HCT116 (cell line): ENCODE data around the gene LY6G5B. TPM values are rescaled to one million over a fixed set of nuclear protein-coding genes. Genes with fewer than 3 reads are reported as not detected.
A peak's percentile ranks its signal among the peaks of the same experiment; 100 is the strongest.

Experiments
- ATAC-seq: fragments of 200-7000 bp; cut with Tn5 transposase; 2 replicates; pipeline ENCODE4 v1.9.1; 2020; ENCODE audit warnings: mild to moderate bottlenecking, moderate library complexity
- Bru-seq: library from RNA; stranded (reverse); fragments of 400-500 nt; gene quantifications from one replicate; lab custom pipeline; 2021; lab: Mats Ljungman, UMichigan
- BruChase-seq, 2 experiments: library from RNA; stranded (reverse); fragments of 400-500 nt; gene quantifications; one replicate each; lab custom pipeline; 2021; lab: Mats Ljungman, UMichigan
- BruUV-seq: library from RNA; stranded (reverse); fragments of 400-500 nt; replicated peaks from 2 replicates; lab custom pipeline; 2021; lab: Mats Ljungman, UMichigan
- CTCF ChIA-PET: fragments of 300-600 bp; sonication (Branson Sonifier 250); formaldehyde crosslinking; loops from one replicate; lab custom pipeline; 2021; ENCODE audit warnings: antibody characterized with exemption; lab: Charles Lee
- POLR2A ChIA-PET: fragments of 300-600, 350-600 bp; sonication (Branson Sonifier 250); formaldehyde crosslinking; loops from one replicate; lab custom pipeline; 2021; ENCODE audit warnings: antibody characterized with exemption; lab: Charles Lee
- RAD21 ChIA-PET, 2 experiments: fragments of 300-600 bp; sonication (Branson Sonifier 250); formaldehyde crosslinking; loops; one replicate each; lab custom pipeline; 2023; ENCODE audit warnings: low total read pairs in 2 of 2; ENCODE audit not compliant: uncharacterized antibody in 2 of 2, unreplicated experiment in 2 of 2, low non-redundant PET in 1 of 2; lab: Charles Lee
- DNase-seq: peaks from one replicate; pipeline ENCODE4 v3.0.0-alpha.2; 2010; ENCODE audit warnings: low read depth, low spot score
- H2AFZ ChIP-seq: fragments of 200-600 bp; shearing (Covaris generic), sonication (generic); 2 replicates; pipeline ENCODE4 v1.6.1; 2017; ENCODE audit warnings: low read depth, mixed run types, mixed read lengths, antibody characterized with exemption, low read length; ENCODE audit not compliant: poor library complexity, severe bottlenecking
- H3K27ac ChIP-seq: 2 replicates; pipeline ENCODE4 v1.5.1; 2012; ENCODE audit warnings: low read depth, low read length
- H3K27me3 ChIP-seq: fragments of 200-600 bp; sonication (generic); 2 replicates; pipeline ENCODE4 v1.6.1; 2016; ENCODE audit warnings: mixed run types, low read length, mixed read lengths; ENCODE audit not compliant: insufficient read depth
- H3K36me3 ChIP-seq, 2 experiments: fragments of 200-500 bp in 1 of 2; fragments of 200-600 bp in 1 of 2; sonication (Bioruptor generic) in 1 of 2; sonication (generic) in 1 of 2; 2 replicates each; pipeline versions ENCODE4 v1.5.1 to v1.6.1; 2014 to 2016; ENCODE audit warnings: low read length in 2 of 2, inconsistent platforms in 1 of 2, mixed read lengths in 1 of 2, mixed run types in 1 of 2; ENCODE audit not compliant: insufficient read depth in 2 of 2, control insufficient read depth in 1 of 2
- H3K4me1 ChIP-seq, 2 experiments: fragments of 200-600 bp in 1 of 2; sonication (generic) in 1 of 2; 2 replicates each; pipeline versions ENCODE4 v1.5.1 to v1.6.1; 2012 to 2017; ENCODE audit warnings: low read length in 2 of 2, inconsistent platforms in 1 of 2, mild to moderate bottlenecking in 1 of 2, mixed read lengths in 1 of 2, mixed run types in 1 of 2, moderate library complexity in 1 of 2; ENCODE audit not compliant: insufficient read depth in 2 of 2, control insufficient read depth in 1 of 2
- H3K4me2 ChIP-seq: fragments of 200-600 bp; sonication (generic); 2 replicates; pipeline ENCODE4 v1.6.1; 2017; ENCODE audit warnings: mixed run types, low read length, mixed read lengths
- H3K4me3 ChIP-seq, 2 experiments: fragments of 200-600 bp in 1 of 2; sonication (generic) in 1 of 2; replicated peaks in 1 of 2; 2 replicates each; pipeline ENCODE4 v1.5.1; 2011 to 2016; ENCODE audit warnings: low read length in 2 of 2, control low read depth in 1 of 2, low read depth in 1 of 2, mild to moderate bottlenecking in 1 of 2, mixed read lengths in 1 of 2, mixed run types in 1 of 2
- H3K79me2 ChIP-seq: fragments of 200-600 bp; sonication (generic); 2 replicates; pipeline ENCODE4 v1.6.1; 2017; ENCODE audit warnings: mild to moderate bottlenecking, mixed run types, low read length, moderate library complexity, mixed read lengths; ENCODE audit not compliant: insufficient read depth
- H3K9ac ChIP-seq: fragments of 200-600 bp; sonication (generic); 2 replicates; pipeline ENCODE4 v1.6.1; 2016; ENCODE audit warnings: low read length, mixed read lengths
- H3K9me2 ChIP-seq: fragments of 200-600 bp; sonication (generic), shearing (Covaris generic); 2 replicates; pipeline ENCODE4 v1.6.1; 2017; ENCODE audit warnings: mixed run types, mild to moderate bottlenecking, moderate library complexity; ENCODE audit not compliant: insufficient read depth
- H3K9me3 ChIP-seq, 2 experiments: fragments of 200-500 bp in 1 of 2; fragments of 200-600 bp in 1 of 2; sonication (Bioruptor generic) in 1 of 2; sonication (generic) in 1 of 2; 2 replicates each; pipeline ENCODE4 v1.6.1; 2014 to 2017; ENCODE audit warnings: low read length in 2 of 2, mixed read lengths in 2 of 2, inconsistent platforms in 1 of 2, low read depth in 1 of 2, mild to moderate bottlenecking in 1 of 2, mixed run types in 1 of 2, moderate library complexity in 1 of 2; ENCODE audit not compliant: control insufficient read depth in 1 of 2, insufficient read depth in 1 of 2
- H4K20me1 ChIP-seq: fragments of 200-600 bp; sonication (generic), shearing (Covaris generic); 2 replicates; pipeline ENCODE4 v1.6.1; 2017; ENCODE audit warnings: mixed run types, mild to moderate bottlenecking, moderate library complexity; ENCODE audit not compliant: insufficient read depth
- ATF3 ChIP-seq: IDR thresholded peaks from 2 replicates; pipeline ENCODE4 v1.6.1; 2012
- CBX3 ChIP-seq: IDR thresholded peaks from 2 replicates; pipeline ENCODE4 v1.6.1; 2012; ENCODE audit warnings: low read depth
- CEBPB ChIP-seq: IDR thresholded peaks from 2 replicates; pipeline ENCODE4 v1.6.1; 2012; ENCODE audit warnings: low read depth
- CTCF ChIP-seq, 3 experiments: fragments of 200-600 bp in 1 of 3; sonication (generic) in 1 of 3; IDR thresholded peaks in 2 of 3; conservative IDR thresholded peaks in 1 of 3; 2 replicates each; pipeline ENCODE4 v1.5.1; 2012 to 2017; ENCODE audit warnings: low read depth in 2 of 3, low read length in 2 of 3, antibody characterized with exemption in 1 of 3, borderline replicate concordance in 1 of 3, control low read depth in 1 of 3, mild to moderate bottlenecking in 1 of 3, mixed read lengths in 1 of 3, mixed run types in 1 of 3, moderate library complexity in 1 of 3; ENCODE audit not compliant: insufficient read depth in 1 of 3
- ELF1 ChIP-seq: IDR thresholded peaks from 2 replicates; pipeline ENCODE4 v1.6.1; 2012; ENCODE audit warnings: low read depth, borderline replicate concordance
- EZH2 ChIP-seq: fragments of 200-600 bp; sonication (generic); IDR thresholded peaks from 2 replicates; pipeline ENCODE4 v1.6.1; 2017; ENCODE audit warnings: antibody characterized with exemption, mixed run types
- EZH2phosphoT487 ChIP-seq: fragments of 200-600 bp; IDR thresholded peaks from 2 replicates; pipeline ENCODE4 v1.6.1; 2018; ENCODE audit warnings: antibody characterized with exemption, borderline replicate concordance
- FOSL1 ChIP-seq: IDR thresholded peaks from 2 replicates; pipeline ENCODE4 v1.6.1; 2012; ENCODE audit warnings: low read depth
- JUND ChIP-seq: IDR thresholded peaks from 2 replicates; pipeline ENCODE4 v1.6.1; 2012
- MAX ChIP-seq: IDR thresholded peaks from 2 replicates; pipeline ENCODE4 v1.6.1; 2012
- POLR2A ChIP-seq: IDR thresholded peaks from 2 replicates; pipeline ENCODE4 v1.7.0; 2011; ENCODE audit warnings: borderline replicate concordance; ENCODE audit not compliant: insufficient read depth, insufficient read length; ENCODE audit errors: extremely low read depth
- POLR2AphosphoS5 ChIP-seq: IDR thresholded peaks from 2 replicates; pipeline ENCODE4 v1.6.1; 2011; ENCODE audit warnings: mild to moderate bottlenecking, low read depth, low read length, moderate library complexity
- RAD21 ChIP-seq: IDR thresholded peaks from 2 replicates; pipeline ENCODE4 v1.6.1; 2012; ENCODE audit warnings: low read depth, mild to moderate bottlenecking
- REST ChIP-seq: IDR thresholded peaks from 2 replicates; pipeline ENCODE4 v1.6.1; 2012; ENCODE audit warnings: low read depth
- SIN3A ChIP-seq: IDR thresholded peaks from 2 replicates; pipeline ENCODE4 v1.6.1; 2012; ENCODE audit warnings: low read depth
- SP1 ChIP-seq: IDR thresholded peaks from 2 replicates; pipeline ENCODE4 v1.6.1; 2012; ENCODE audit warnings: low read depth
- SRF ChIP-seq: IDR thresholded peaks from 2 replicates; pipeline ENCODE4 v1.6.1; 2012; ENCODE audit warnings: low read depth
- TCF7L2 ChIP-seq: IDR thresholded peaks from 2 replicates; pipeline ENCODE4 v1.7.0; 2011; ENCODE audit warnings: borderline replicate concordance, inconsistent platforms; ENCODE audit not compliant: insufficient read depth, insufficient read length; ENCODE audit errors: extremely low read depth
- ZBTB33 ChIP-seq: IDR thresholded peaks from 2 replicates; pipeline ENCODE4 v1.6.1; 2011; ENCODE audit warnings: mild to moderate bottlenecking, low read length, moderate library complexity; ENCODE audit not compliant: insufficient replicate concordance; ENCODE audit errors: extremely low read depth
- ZFX ChIP-seq: fragments of 450-650 bp; IDR thresholded peaks from 2 replicates; pipeline ENCODE4 v1.6.1; 2017
- intact Hi-C: fragments of 100-400 bp; cut with micrococcal nuclease; formaldehyde crosslinking; loops from 2 replicates; pipeline ENCODE4 v1.10.0; 2022
- long read RNA-seq: library from polyadenylated mRNA; unstranded; transcript quantifications from one replicate; pipeline ENCODE4 v2.0.0, GENCODE V29; 2021; ENCODE audit not compliant: unreplicated experiment
- polyA plus RNA-seq: library from polyadenylated mRNA; unstranded; fragments of >200 nt; gene quantifications from 2 replicates; pipeline ENCODE4 v1.2.1, GENCODE V29; 2012; ENCODE audit warnings: missing spikeins
- total RNA-seq: library from RNA; stranded (reverse); gene quantifications from one replicate; pipeline ENCODE4 v1.2.1, GENCODE V29; 2021; ENCODE audit not compliant: unreplicated experiment

Gene LY6G5B
- total RNA-seq: 15.4 TPM
- 14.8 and 15.2 TPM in 2 replicates for polyA plus RNA-seq
- percentile 89 among the genes with signal in this experiment for Bru-seq, nascent RNA
- BruChase-seq, experiment 1, labeled RNA remaining after a 6-hour chase: percentile 95 among the genes with signal in this experiment
- percentile 97 among the genes with signal in this experiment for BruChase-seq, experiment 2, labeled RNA remaining after a 2-hour chase
- long read RNA-seq, partial matches to known transcripts: 0 of 1 reads
- long read RNA-seq, other reads (novel, unspliced or antisense): 1 of 1 reads

- intact Hi-C loops: loop anchor here (5.0 kb wide), 2 partner anchors 68 to 228 kb away; partner anchors contain the start of genes CLIC1 and EHMT2
These were observed at the start of gene LY6G5B for GRCh38 chr6:31669676-31670075. Gene LY6G5B (plus strand): TSS chr6:31669976. CDS start chr6:31670951, 975 bp downstream.

More at GRCh38 chr6:31669676-31670075, at the start of gene LY6G5B:
- CTCF ChIA-PET: no interaction called here
- Histone ChIP-seq H3K79me2 (peaks cover 43% of the 10 kb centered on the region), H3K36me3 (peaks cover 38 to 48% of the 10 kb centered on the region in 2 experiments), H3K27me3 (no peaks in the 10 kb centered on the region), H2AFZ (no peak within 1 kb of the TSS), H3K9me2 (no peaks in the 10 kb centered on the region), H3K4me1 (peaks cover 0 to 5% of the 10 kb centered on the region in 2 experiments; a peak in 2 of 4 replicates), H3K27ac (no peak within 1 kb of the TSS), H3K9me3 (no peaks in the 10 kb centered on the region), H4K20me1 (no peaks in the 10 kb centered on the region), H3K4me3 (no peak within 1 kb of the TSS), H3K4me2 (no peak within 1 kb of the TSS), H3K9ac (no peak within 1 kb of the TSS)
- BruUV-seq: no TSS peak
- ATAC-seq (no peak), DNase-seq (no peak)
- POLR2A ChIA-PET: interaction anchor here (1.0 to 1.2 kb wide), 2 partner anchors 9 to 18 kb away, joined by 3 read pairs; partner anchors contain the start of gene C6orf47
- TF ChIP-seq ZFX (no peak), RAD21 (no peak), FOSL1 (no peak), POLR2AphosphoS5 (no peak), CEBPB (no peak), EZH2phosphoT487 (no peak), TCF7L2 (no peak), ATF3 (no peak), EZH2 (no peak), REST (no peak), ELF1 (no peak), SP1 (no peak), SIN3A (no peak), ZBTB33 (no peak), CBX3 (no peak), CTCF (IDR thresholded peaks at IDR 0.05 in 2 of 3, conservative IDR thresholded peaks at IDR 0.05 in 1 of 3; ENCODE audit: borderline replicate concordance in 1 of 3, insufficient read depth in 1 of 3, low read depth in 2 of 3, low read length in 2 of 3) (no peak), SRF (no peak), POLR2A (no peak), MAX (no peak), JUND (no peak)
- RAD21 ChIA-PET: no interaction called here
